SK-N-SH (cell line): ENCODE data around the gene EFCAB12. TPM values are rescaled to one million over a fixed set of nuclear protein-coding genes. Genes with fewer than 3 reads are reported as not detected.

Source experiments
- CTCF ChIA-PET: fragments of 300-600, 350-600 bp; formaldehyde crosslinking; extraction: SDS; loops from one replicate; lab custom pipeline; 2021; lab: Yijun Ruan, JAX
- POLR2A ChIA-PET: fragments of 350-600 bp; sonication (Branson Sonifier 250); formaldehyde crosslinking; extraction: SDS; loops from one replicate; lab custom pipeline; 2020; ENCODE audit warnings: antibody characterized with exemption, inconsistent platforms; lab: Yijun Ruan, JAX
- DNase-seq: peaks from one replicate; pipeline ENCODE4 v3.0.0; 2012
- H2AFZ ChIP-seq: fragments of 200-600 bp; sonication (generic); 2 replicates; pipeline ENCODE4 v1.8.1; 2016; ENCODE audit warnings: antibody characterized with exemption, mild to moderate bottlenecking, low read depth
- H3F3A ChIP-seq: fragments of 200-600 bp; sonication (generic); replicated peaks from 2 replicates; pipeline ENCODE3; 2016; ENCODE audit warnings: antibody characterized with exemption, mild to moderate bottlenecking; ENCODE audit not compliant: insufficient read depth
- H3K27ac ChIP-seq, 2 experiments: fragments of 200-500 bp in 1 of 2; fragments of 200-600 bp in 1 of 2; sonication (Bioruptor generic) in 1 of 2; sonication (generic), shearing (Covaris generic) in 1 of 2; 2 replicates each; pipeline versions ENCODE4 v1.5.1 to v1.6.1; 2014 to 2016; ENCODE audit warnings: low read depth in 2 of 2, inconsistent platforms in 1 of 2, low read length in 1 of 2, mild to moderate bottlenecking in 1 of 2, mixed read lengths in 1 of 2
- H3K27me3 ChIP-seq: fragments of 200-600 bp; sonication (generic), shearing (Covaris generic); 2 replicates; pipeline ENCODE4 v1.6.1; 2016; ENCODE audit warnings: mixed run types; ENCODE audit not compliant: insufficient read depth
- H3K36me3 ChIP-seq, 2 experiments: fragments of 200-500 bp in 1 of 2; fragments of 200-600 bp in 1 of 2; sonication (Bioruptor generic) in 1 of 2; sonication (generic) in 1 of 2; replicated peaks in 1 of 2; 2 replicates each; pipeline versions ENCODE3 to v1.5.1; 2014 to 2016; ENCODE audit warnings: low read length in 1 of 2, mild to moderate bottlenecking in 1 of 2; ENCODE audit not compliant: insufficient read depth in 2 of 2, control insufficient read depth in 1 of 2
- H3K4me1 ChIP-seq, 2 experiments: fragments of 200-500 bp in 1 of 2; fragments of 200-600 bp in 1 of 2; sonication (Bioruptor generic) in 1 of 2; sonication (generic), shearing (Covaris generic) in 1 of 2; 2 replicates each; pipeline versions ENCODE4 v1.5.1 to v1.6.1; 2014 to 2016; ENCODE audit warnings: low read depth in 1 of 2, low read length in 1 of 2, mixed run types in 1 of 2; ENCODE audit not compliant: insufficient read depth in 2 of 2, control insufficient read depth in 1 of 2
- H3K4me2 ChIP-seq: fragments of 200-600 bp; sonication (generic), shearing (Covaris generic); 2 replicates; pipeline ENCODE4 v1.6.1; 2017; ENCODE audit warnings: mixed run types
- H3K4me3 ChIP-seq, 2 experiments: fragments of 200-500 bp in 1 of 2; fragments of 200-600 bp in 1 of 2; sonication (Bioruptor generic) in 1 of 2; sonication (generic), shearing (Covaris generic) in 1 of 2; 2 replicates each; pipeline versions ENCODE4 v1.5.1 to v1.8.1; 2014 to 2016; ENCODE audit warnings: low read depth in 2 of 2, inconsistent platforms in 1 of 2, low read length in 1 of 2, mild to moderate bottlenecking in 1 of 2, mixed read lengths in 1 of 2, moderate library complexity in 1 of 2
- H3K79me2 ChIP-seq: fragments of 200-600 bp; sonication (generic); 2 replicates; pipeline ENCODE4 v1.8.1; 2017; ENCODE audit warnings: mild to moderate bottlenecking; ENCODE audit not compliant: insufficient read depth
- H3K9ac ChIP-seq: fragments of 200-600 bp; sonication (generic); 2 replicates; pipeline ENCODE4 v1.6.1; 2017; ENCODE audit warnings: mixed run types
- H3K9me2 ChIP-seq: fragments of 200-600 bp; sonication (generic); 2 replicates; pipeline ENCODE4 v1.6.1; 2017; ENCODE audit warnings: mixed run types
- H3K9me3 ChIP-seq: fragments of 200-600 bp; sonication (generic); 2 replicates; pipeline ENCODE4 v1.6.1; 2017; ENCODE audit warnings: mixed run types, mild to moderate bottlenecking, moderate library complexity
- H4K20me1 ChIP-seq: fragments of 200-600 bp; sonication (generic); 2 replicates; pipeline ENCODE4 v1.6.1; 2017; ENCODE audit warnings: mild to moderate bottlenecking, mixed run types; ENCODE audit not compliant: insufficient read depth
- EZH2phosphoT487 ChIP-seq: fragments of 200-600 bp; sonication (generic); IDR thresholded peaks from 2 replicates; pipeline ENCODE4 v1.6.1; 2017; ENCODE audit warnings: low read depth, mixed run types, mild to moderate bottlenecking, antibody characterized with exemption, moderate library complexity, borderline replicate concordance
- FOXM1 ChIP-seq: IDR thresholded peaks from 2 replicates; pipeline ENCODE4 v1.4.0; 2012; ENCODE audit warnings: low read depth, mild to moderate bottlenecking
- MEF2A ChIP-seq: IDR thresholded peaks from 2 replicates; pipeline ENCODE4 v1.4.0; 2012; ENCODE audit warnings: low read depth, borderline replicate concordance
- MXI1 ChIP-seq: IDR thresholded peaks from 2 replicates; pipeline ENCODE4 v1.6.1; 2012; ENCODE audit warnings: mild to moderate bottlenecking, low read depth, low read length, improper control_type of control experiment
- POLR2AphosphoS5 ChIP-seq: IDR thresholded peaks from 2 replicates; pipeline ENCODE4 v1.6.1; 2012; ENCODE audit warnings: low read depth, low read length
- RFX5 ChIP-seq: IDR thresholded peaks from 2 replicates; pipeline ENCODE4 v1.6.1; 2012; ENCODE audit warnings: mild to moderate bottlenecking, improper control_type of control experiment, low read length
- TAF1 ChIP-seq: IDR thresholded peaks from 2 replicates; pipeline ENCODE4 v1.6.1; 2012; ENCODE audit warnings: low read depth, mild to moderate bottlenecking, low read length, moderate library complexity, borderline replicate concordance
- TEAD4 ChIP-seq: IDR thresholded peaks from 2 replicates; pipeline ENCODE4 v1.4.0; 2012; ENCODE audit warnings: mild to moderate bottlenecking, borderline replicate concordance; ENCODE audit not compliant: insufficient read depth
- ZBTB33 ChIP-seq: IDR thresholded peaks from 2 replicates; pipeline ENCODE4 v1.4.0; 2012; ENCODE audit warnings: low read depth, borderline replicate concordance
- WGBS: methylation state at CpG from one replicate; pipeline ENCODE4 v1.1.6; 2017; ENCODE audit warnings: low lambda C conversion rate; 5-methylcytosine and 5-hydroxymethylcytosine counted together
- polyA plus RNA-seq, 3 experiments: library from polyadenylated mRNA; depleted of rRNA; stranded (reverse); fragments of >200 nt; gene quantifications; 2 replicates each; pipeline ENCODE4 v1.2.3, GENCODE V29; 2012
- TF ChIP-seq, protein P1 (sequence below): fragments of 200-600 bp; sonication (generic); IDR thresholded peaks from 2 replicates; pipeline ENCODE4 v1.6.1; 2017; ENCODE audit warnings: antibody characterized with exemption, mild to moderate bottlenecking, moderate library complexity
- TF ChIP-seq, protein P2 (sequence below): fragments of 150-350 bp; IDR thresholded peaks from 2 replicates; pipeline ENCODE4 v1.6.1; 2016; ENCODE audit warnings: mild to moderate bottlenecking, low read depth, low read length

The EFCAB12 gene
- polyA plus RNA-seq, 1 of the 3 experiments (the other 2 are of a cell fraction) = 0.38 TPM

- Histone ChIP-seq H3K9ac (no peak overlapping the region), H3K79me2 (peaks cover 3% of the 10 kb centered on the region; the same call in 1 of the 2 replicates), H3K4me1 (peaks cover 0 to 14% of the 10 kb centered on the region in 2 experiments; a peak in 1 of 4 replicates)
- TF ChIP-seq ZBTB33 (no peak), POLR2AphosphoS5 (no peak), TEAD4 (no peak), EZH2phosphoT487 (no peak), TAF1 (no peak), RFX5 (no peak), FOXM1 (no peak), MEF2A (no peak), MXI1 (no peak)
- TF ChIP-seq, protein P1, sequence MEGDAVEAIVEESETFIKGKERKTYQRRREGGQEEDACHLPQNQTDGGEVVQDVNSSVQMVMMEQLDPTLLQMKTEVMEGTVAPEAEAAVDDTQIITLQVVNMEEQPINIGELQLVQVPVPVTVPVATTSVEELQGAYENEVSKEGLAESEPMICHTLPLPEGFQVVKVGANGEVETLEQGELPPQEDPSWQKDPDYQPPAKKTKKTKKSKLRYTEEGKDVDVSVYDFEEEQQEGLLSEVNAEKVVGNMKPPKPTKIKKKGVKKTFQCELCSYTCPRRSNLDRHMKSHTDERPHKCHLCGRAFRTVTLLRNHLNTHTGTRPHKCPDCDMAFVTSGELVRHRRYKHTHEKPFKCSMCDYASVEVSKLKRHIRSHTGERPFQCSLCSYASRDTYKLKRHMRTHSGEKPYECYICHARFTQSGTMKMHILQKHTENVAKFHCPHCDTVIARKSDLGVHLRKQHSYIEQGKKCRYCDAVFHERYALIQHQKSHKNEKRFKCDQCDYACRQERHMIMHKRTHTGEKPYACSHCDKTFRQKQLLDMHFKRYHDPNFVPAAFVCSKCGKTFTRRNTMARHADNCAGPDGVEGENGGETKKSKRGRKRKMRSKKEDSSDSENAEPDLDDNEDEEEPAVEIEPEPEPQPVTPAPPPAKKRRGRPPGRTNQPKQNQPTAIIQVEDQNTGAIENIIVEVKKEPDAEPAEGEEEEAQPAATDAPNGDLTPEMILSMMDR = no peak
- TF ChIP-seq, protein P2, sequence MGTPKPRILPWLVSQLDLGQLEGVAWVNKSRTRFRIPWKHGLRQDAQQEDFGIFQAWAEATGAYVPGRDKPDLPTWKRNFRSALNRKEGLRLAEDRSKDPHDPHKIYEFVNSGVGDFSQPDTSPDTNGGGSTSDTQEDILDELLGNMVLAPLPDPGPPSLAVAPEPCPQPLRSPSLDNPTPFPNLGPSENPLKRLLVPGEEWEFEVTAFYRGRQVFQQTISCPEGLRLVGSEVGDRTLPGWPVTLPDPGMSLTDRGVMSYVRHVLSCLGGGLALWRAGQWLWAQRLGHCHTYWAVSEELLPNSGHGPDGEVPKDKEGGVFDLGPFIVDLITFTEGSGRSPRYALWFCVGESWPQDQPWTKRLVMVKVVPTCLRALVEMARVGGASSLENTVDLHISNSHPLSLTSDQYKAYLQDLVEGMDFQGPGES = no peak
- TF ChIP-seq, all 33 proteins: peak for 0
- H3K27ac ChIP-seq = peak overlapping the region in 1 of 2 experiments; percentile 71; a peak in 2 of 4 replicates
- CTCF ChIA-PET = no interaction called here
- 67% methylated on average over 3 of the region's 3 CpGs for WGBS
- no peaks in the 10 kb centered on the region for H3K9me3 ChIP-seq
- POLR2A ChIA-PET = no interaction called here
- H3K27me3 ChIP-seq = no peaks in the 10 kb centered on the region
- H3K9me2 ChIP-seq = no peaks in the 10 kb centered on the region
- H3K4me3 ChIP-seq = no peak overlapping the region
- H3K36me3 ChIP-seq = peaks cover 21 to 39% of the 10 kb centered on the region in 2 experiments
- H3F3A ChIP-seq = peaks cover 4% of the 10 kb centered on the region
- DNase-seq = no peak
- peak overlapping the region; percentile 6 for H3K4me2 ChIP-seq
- H4K20me1 ChIP-seq = peaks cover under 1% of the 10 kb centered on the region; the same call in 1 of the 2 replicates
- H2AFZ ChIP-seq = no peak overlapping the region
Measured at GRCh38 chr3:129389572-129389937, 38.9 kb downstream of the EFCAB12 start.
